Stomach (tissue), 9 donors: ENCODE data around the gene ARFGAP1. TPM values are rescaled to one million over a fixed set of nuclear protein-coding genes. Genes with fewer than 3 reads are reported as not detected.

Source experiments
- DNase-seq, 2 donors: peaks; one replicate each; pipeline versions ENCODE4 v3.0.0 to v3.0.0-alpha.2; 2013 to 2019
- H3K27ac ChIP-seq, 5 donors: fragments of 200-600 bp in 4 of 5; sonication (generic) in 4 of 5; one replicate each; pipeline ENCODE4 v1.5.1; 2013 to 2019; ENCODE audit warnings: mild to moderate bottlenecking in 1 of 5, moderate library complexity in 1 of 5
- H3K27me3 ChIP-seq, 3 donors: fragments of 200-600 bp; sonication (generic); one replicate each; pipeline ENCODE4 v1.5.1; 2017 to 2019; ENCODE audit warnings: mixed run types in 1 of 3
- H3K36me3 ChIP-seq, 4 donors: fragments of 200-600 bp; sonication (generic); 1 replicate in 3 of 4; 2 replicates in 1 of 4; pipeline ENCODE4 v1.5.1; 2016 to 2019
- H3K4me1 ChIP-seq, 4 donors: fragments of 200-600 bp; sonication (generic); one replicate each; pipeline ENCODE4 v1.5.1; 2016 to 2019
- H3K4me3 ChIP-seq, 4 donors: fragments of 200-600 bp; sonication (generic) in 3 of 4; one replicate each; pipeline ENCODE4 v1.5.1; 2016 to 2019; ENCODE audit warnings: mild to moderate bottlenecking in 1 of 4
- H3K9me3 ChIP-seq, 4 donors: fragments of 200-600 bp; sonication (generic); one replicate each; pipeline ENCODE4 v1.5.1; 2016 to 2019
- EP300 ChIP-seq: sonication (generic); formaldehyde crosslinking; IDR thresholded peaks from one replicate; pipeline ENCODE4 v1.6.1; 2017; ENCODE audit warnings: antibody characterized with exemption
- POLR2A ChIP-seq, 4 donors: fragments of 450-650 bp; IDR thresholded peaks; one replicate each; pipeline ENCODE4 v1.6.1; 2016; ENCODE audit warnings: antibody characterized with exemption in 4 of 4, control low read depth in 2 of 4, mild to moderate bottlenecking in 1 of 4, moderate library complexity in 1 of 4
- POLR2AphosphoS5 ChIP-seq, 3 donors: sonication (generic); formaldehyde crosslinking; IDR thresholded peaks; one replicate each; pipeline ENCODE4 v1.6.1; 2016; ENCODE audit warnings: antibody characterized with exemption in 3 of 3
- WGBS, 5 donors: extraction: QIAGEN DNeasy Blood & Tissue Kit in 3 of 5; methylation state at CpG; one replicate each; pipeline versions ENCODE4 v1.1.5 to v1.1.7; 2013 to 2018; 5-methylcytosine and 5-hydroxymethylcytosine counted together
- intact Hi-C: fragments of 100-400 bp; cut with DNase I; formaldehyde crosslinking; loops from one replicate; pipeline ENCODE4 v1.15.1; 2023; ENCODE audit warnings: low total_unique reads
- polyA plus RNA-seq, 3 donors: library from polyadenylated mRNA; stranded (reverse); fragments of 200-250 nt; gene quantifications; one replicate each; pipeline ENCODE4 v1.2.3, GENCODE V29; 2013
- total RNA-seq, 5 donors: library from RNA; depleted of rRNA; stranded (reverse); fragments of >200 nt; gene quantifications; one replicate each; pipeline versions ENCODE4 v1.1.0 to v1.2.3, GENCODE V29; 2014 to 2016
- TF ChIP-seq, protein P1 (sequence below), 7 experiments: fragments of 450-650 bp in 4 of 7; fragments of 200-600 bp in 3 of 7; sonication (generic) in 3 of 7; IDR thresholded peaks; one replicate each; pipeline ENCODE4 v1.5.1; 2016 to 2019; ENCODE audit warnings: antibody characterized with exemption in 7 of 7, control low read depth in 2 of 7, mild to moderate bottlenecking in 1 of 7
- donor health status: healthy with polysubstance abuse.
- donor health status: Bipolar disorder and iron deficiency.
- donor health status: healthy.

Gene ARFGAP1
- total and polyA plus RNA-seq, 8 donors = 51.3 to 146 (median 59.4) TPM

DNA sequence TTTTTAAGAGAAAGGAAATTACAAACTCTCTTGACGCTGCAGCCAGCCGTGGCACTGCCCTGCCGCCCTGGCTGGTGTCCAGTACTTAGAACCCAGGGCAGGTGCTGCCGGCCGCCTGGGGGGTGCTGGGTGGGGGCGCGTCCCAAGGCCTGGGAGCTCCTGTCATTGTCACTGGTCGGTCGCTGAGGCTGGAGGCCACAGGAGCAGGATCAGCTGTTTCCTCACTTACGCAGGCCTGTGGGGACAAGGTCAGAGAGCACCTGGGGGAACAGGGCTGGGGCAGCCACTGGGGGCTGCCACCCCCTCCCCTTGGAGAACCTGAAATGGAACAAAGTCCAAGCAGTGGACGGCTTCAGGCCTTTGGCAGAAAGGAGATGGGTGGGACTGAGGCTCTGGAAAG lies 31.3 kb upstream of the ARFGAP1 start:
- Histone ChIP-seq H3K27me3 (peaks cover 0 to 98% (median 3%) of the 10 kb centered on the region in 3 donors), H3K9me3 (no peaks in the 10 kb centered on the region), H3K36me3 (no peaks in the 10 kb centered on the region), H3K4me1 (no peaks in the 10 kb centered on the region), H3K27ac (no peak overlapping the region), H3K4me3 (no peak overlapping the region)
- no peak for DNase-seq
- intact Hi-C loops = no loop called here
- no peak for TF ChIP-seq POLR2A (IDR thresholded peaks at IDR 0.05)
- TF ChIP-seq EP300 = no peak
- TF ChIP-seq, protein P1, sequence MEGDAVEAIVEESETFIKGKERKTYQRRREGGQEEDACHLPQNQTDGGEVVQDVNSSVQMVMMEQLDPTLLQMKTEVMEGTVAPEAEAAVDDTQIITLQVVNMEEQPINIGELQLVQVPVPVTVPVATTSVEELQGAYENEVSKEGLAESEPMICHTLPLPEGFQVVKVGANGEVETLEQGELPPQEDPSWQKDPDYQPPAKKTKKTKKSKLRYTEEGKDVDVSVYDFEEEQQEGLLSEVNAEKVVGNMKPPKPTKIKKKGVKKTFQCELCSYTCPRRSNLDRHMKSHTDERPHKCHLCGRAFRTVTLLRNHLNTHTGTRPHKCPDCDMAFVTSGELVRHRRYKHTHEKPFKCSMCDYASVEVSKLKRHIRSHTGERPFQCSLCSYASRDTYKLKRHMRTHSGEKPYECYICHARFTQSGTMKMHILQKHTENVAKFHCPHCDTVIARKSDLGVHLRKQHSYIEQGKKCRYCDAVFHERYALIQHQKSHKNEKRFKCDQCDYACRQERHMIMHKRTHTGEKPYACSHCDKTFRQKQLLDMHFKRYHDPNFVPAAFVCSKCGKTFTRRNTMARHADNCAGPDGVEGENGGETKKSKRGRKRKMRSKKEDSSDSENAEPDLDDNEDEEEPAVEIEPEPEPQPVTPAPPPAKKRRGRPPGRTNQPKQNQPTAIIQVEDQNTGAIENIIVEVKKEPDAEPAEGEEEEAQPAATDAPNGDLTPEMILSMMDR (IDR thresholded peaks at IDR 0.05) = no peak
- no peak for TF ChIP-seq POLR2AphosphoS5 (IDR thresholded peaks at IDR 0.05)
- WGBS, 5 donors = 14 to 44% (median 24%) methylated on average over 9 to 11 of the region's 11 CpGs

DNA sequence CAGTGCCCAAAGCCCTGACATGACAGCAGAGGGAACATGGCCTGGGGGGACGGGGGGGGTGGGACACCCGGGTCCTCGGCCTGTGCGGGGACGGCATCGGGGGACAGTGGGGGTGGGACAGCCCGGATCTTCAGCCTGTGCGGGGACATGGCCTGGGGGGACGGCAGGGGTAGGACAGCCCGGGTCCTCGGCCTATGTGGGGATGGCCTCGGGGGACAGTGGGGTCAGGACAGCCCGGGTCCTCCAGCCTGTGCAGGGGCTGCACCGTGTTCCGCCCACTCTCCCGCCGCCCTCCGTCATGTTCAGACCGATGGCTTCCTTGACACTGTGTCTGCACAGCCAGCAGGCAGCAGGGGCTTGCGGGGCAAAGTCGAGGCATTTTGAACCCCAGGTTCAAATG lies 29.9 kb upstream of the ARFGAP1 start:
- Histone ChIP-seq H3K9me3 (no peaks in the 10 kb centered on the region), H3K27me3 (peaks cover 0 to 98% (median 9%) of the 10 kb centered on the region in 3 donors)
- intact Hi-C loops = no loop called here

GRCh38 chr20:63243604-63244247 lies 28.9 kb upstream of the ARFGAP1 start:
- peaks cover 0 to 98% (median 19%) of the 10 kb centered on the region in 3 donors for H3K27me3 ChIP-seq
- TF ChIP-seq EP300 (no peak), POLR2AphosphoS5 (IDR thresholded peaks at IDR 0.05) (no peak), POLR2A (IDR thresholded peaks at IDR 0.05) (no peak)
- TF ChIP-seq, protein P1 (IDR thresholded peaks at IDR 0.05) = no peak
- 73 to 84% (median 83%) methylated on average over 14 to 25 of the region's 25 CpGs for WGBS, 5 donors

More for the DNA sequence above, 29.9 kb upstream of the ARFGAP1 start:
- Histone ChIP-seq H3K36me3 (no peaks in the 10 kb centered on the region), H3K4me1 (peaks cover 0 to 8% (median 0%) of the 10 kb centered on the region in 4 donors), H3K27ac (no peak overlapping the region), H3K4me3 (no peak overlapping the region)
- DNase-seq = no peak
- 83 to 95% (median 86%) methylated on average over 3 to 21 of the region's 21 CpGs for WGBS, 5 donors
- TF ChIP-seq, protein P1 (IDR thresholded peaks at IDR 0.05) = no peak
- TF ChIP-seq POLR2AphosphoS5 (IDR thresholded peaks at IDR 0.05) (no peak), POLR2A (IDR thresholded peaks at IDR 0.05) (no peak), EP300 (no peak)

DNA sequence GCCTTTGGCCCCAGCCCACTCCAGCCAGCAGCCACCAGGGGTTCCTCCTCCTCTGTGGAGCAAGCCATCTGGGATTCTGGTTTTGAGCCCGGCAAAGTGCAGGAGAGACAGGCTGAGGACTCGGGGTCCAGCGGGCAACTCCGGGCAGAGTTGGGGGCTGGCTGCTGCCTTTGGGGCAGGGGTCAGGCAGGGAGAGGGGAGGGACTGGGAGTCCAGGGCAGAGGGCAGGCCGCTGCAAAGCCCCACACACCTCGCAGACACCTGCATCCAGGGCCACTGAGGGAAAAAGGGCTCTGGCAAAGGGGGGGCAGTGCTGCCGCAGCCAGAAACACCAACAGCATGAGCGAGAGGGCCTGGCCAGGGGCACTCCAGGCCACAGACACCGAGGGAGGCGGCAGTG lies 28.1 kb upstream of the ARFGAP1 start:
- Histone ChIP-seq H3K27me3 (peaks cover 0 to 98% (median 24%) of the 10 kb centered on the region in 3 donors), H3K36me3 (no peaks in the 10 kb centered on the region), H3K9me3 (no peaks in the 10 kb centered on the region), H3K4me3 (no peak overlapping the region), H3K27ac (no peak overlapping the region), H3K4me1 (peaks cover 0 to 8% (median 0%) of the 10 kb centered on the region in 4 donors)
- DNase-seq = no peak
- no peak for TF ChIP-seq POLR2A (IDR thresholded peaks at IDR 0.05)
- no peak for TF ChIP-seq POLR2AphosphoS5 (IDR thresholded peaks at IDR 0.05)
- no peak for TF ChIP-seq EP300
- TF ChIP-seq, protein P1 (IDR thresholded peaks at IDR 0.05) = no peak
- intact Hi-C loops = no loop called here
- 78 to 83% (median 81%) methylated on average over 8 to 10 of the region's 10 CpGs for WGBS, 5 donors

More at GRCh38 chr20:63243604-63244247, 28.9 kb upstream of the ARFGAP1 start:
- no peak overlapping the region for H3K27ac ChIP-seq
- H3K4me1 ChIP-seq = peaks cover 0 to 8% (median 0%) of the 10 kb centered on the region in 4 donors
- H3K9me3 ChIP-seq = no peaks in the 10 kb centered on the region
- DNase-seq = no peak
- no peaks in the 10 kb centered on the region for H3K36me3 ChIP-seq
- no peak overlapping the region for H3K4me3 ChIP-seq
- intact Hi-C loops = no loop called here
